Breast epithelium (tissue), 4 donors: Measurements from ENCODE around the gene FAM193A. TPM values are rescaled to one million over a fixed set of nuclear protein-coding genes. Genes with fewer than 3 reads are reported as not detected.

Experiments
- DNase-seq, 2 donors: peaks; one replicate each; pipeline ENCODE4 v3.0.0-alpha.2; 2019; ENCODE audit warnings: low spot score in 2 of 2
- H3K27ac ChIP-seq, 2 donors: fragments of 200-600 bp; sonication (generic) in 1 of 2; one replicate each; pipeline ENCODE4 v1.5.1; 2016 to 2019; ENCODE audit warnings: mild to moderate bottlenecking in 1 of 2
- H3K27me3 ChIP-seq, 2 donors: fragments of 200-600 bp; sonication (generic) in 1 of 2; one replicate each; pipeline versions ENCODE4 v1.5.1 to v1.6.0; 2017 to 2019; ENCODE audit warnings: control low read depth in 1 of 2, mild to moderate bottlenecking in 1 of 2
- H3K36me3 ChIP-seq: fragments of 200-600 bp; one replicate; pipeline ENCODE4 v1.5.1; 2019
- H3K4me1 ChIP-seq, 2 donors: fragments of 200-600 bp; sonication (generic); one replicate each; pipeline ENCODE4 v1.5.1; 2016 to 2019; ENCODE audit warnings: control low read depth in 1 of 2
- H3K4me3 ChIP-seq, 3 donors: fragments of 200-600 bp; sonication (generic); 1 replicate in 2 of 3; 2 replicates in 1 of 3; pipeline ENCODE4 v1.5.1; 2016 to 2019; ENCODE audit warnings: mild to moderate bottlenecking in 3 of 3, moderate library complexity in 2 of 3
- H3K9me3 ChIP-seq, 2 donors: fragments of 200-600 bp; sonication (generic) in 1 of 2; one replicate each; pipeline ENCODE4 v1.5.1; 2016 to 2019; ENCODE audit warnings: control low read depth in 1 of 2
- CTCF ChIP-seq, 3 donors: fragments of 450-650 bp; IDR thresholded peaks; one replicate each; pipeline ENCODE4 v1.5.1; 2016 to 2017; ENCODE audit warnings: antibody characterized with exemption in 3 of 3, mild to moderate bottlenecking in 3 of 3, moderate library complexity in 3 of 3
- POLR2A ChIP-seq: fragments of 450-650 bp; IDR thresholded peaks from one replicate; pipeline ENCODE4 v1.6.1; 2016; ENCODE audit warnings: antibody characterized with exemption, mild to moderate bottlenecking, moderate library complexity
- POLR2AphosphoS5 ChIP-seq, 3 donors: sonication (generic); formaldehyde crosslinking; IDR thresholded peaks; one replicate each; pipeline ENCODE4 v1.6.1; 2017; ENCODE audit warnings: antibody characterized with exemption in 3 of 3
- intact Hi-C: fragments of 100-400 bp; cut with DNase I; formaldehyde crosslinking; loops from one replicate; pipeline ENCODE4 v1.15.1; 2023; ENCODE audit warnings: low total_unique reads
- total RNA-seq, 3 donors: library from RNA; depleted of rRNA; stranded (reverse); fragments of >200 nt; gene quantifications; one replicate each; pipeline ENCODE4 v1.1.0, GENCODE V29; 2016

FAM193A gene
- total RNA-seq, 3 donors from 2014 or later: 24.5 to 26.5 (median 24.7) TPM

- no peaks in the 10 kb centered on the region for H3K36me3 ChIP-seq
- H3K27ac ChIP-seq: peak overlapping the region in 1 of 2 donors; percentile 41
- no peak for DNase-seq
- no peak overlapping the region for H3K4me3 ChIP-seq
- H3K27me3 ChIP-seq: no peaks in the 10 kb centered on the region
- peaks cover 0 to 7% of the 10 kb centered on the region in 2 donors for H3K4me1 ChIP-seq
- intact Hi-C loops: no loop called here
- no peaks in the 10 kb centered on the region for H3K9me3 ChIP-seq
- TF ChIP-seq POLR2A (no peak), POLR2AphosphoS5 (IDR thresholded peaks at IDR 0.05) (no peak), CTCF (IDR thresholded peaks at IDR 0.05) (no peak)
These were observed 178.5 kb downstream of the FAM193A start for GRCh38 chr4:2714918-2715317.

DNA sequence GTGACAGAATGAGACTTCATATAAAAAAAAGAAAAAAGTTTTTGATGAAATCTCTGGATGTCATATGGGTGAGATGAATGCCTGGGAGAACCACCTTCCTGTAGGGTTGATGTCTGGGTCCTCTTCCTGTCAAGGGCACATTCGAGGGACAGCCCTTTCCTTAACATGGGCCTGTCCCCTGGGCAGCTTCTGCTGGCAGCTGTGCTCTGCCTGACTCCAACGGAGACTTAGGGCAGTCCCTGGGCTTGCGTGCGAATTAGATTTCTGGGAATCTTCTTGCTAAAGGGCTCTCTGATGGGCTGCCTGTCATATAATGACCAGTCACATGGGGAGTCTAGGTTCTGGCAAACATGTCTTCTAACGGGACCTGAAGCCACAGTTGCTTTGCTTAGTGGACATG, 179.0 kb downstream of the FAM193A start:
- no peak overlapping the region for H3K27ac ChIP-seq
- no peak for DNase-seq
- no peaks in the 10 kb centered on the region for H3K27me3 ChIP-seq
- TF ChIP-seq POLR2AphosphoS5 (IDR thresholded peaks at IDR 0.05) (no peak), POLR2A (no peak), CTCF (IDR thresholded peaks at IDR 0.05) (no peak)
- intact Hi-C loops: no loop called here
- H3K9me3 ChIP-seq: no peaks in the 10 kb centered on the region
- no peak overlapping the region for H3K4me3 ChIP-seq
- H3K4me1 ChIP-seq: peaks cover 0 to 7% of the 10 kb centered on the region in 2 donors
- H3K36me3 ChIP-seq: no peaks in the 10 kb centered on the region

GRCh38 chr4:2716236-2716635, 179.8 kb downstream of the FAM193A start:
- H3K36me3 ChIP-seq: no peaks in the 10 kb centered on the region
- intact Hi-C loops: no loop called here
- no peaks in the 10 kb centered on the region for H3K9me3 ChIP-seq
- TF ChIP-seq CTCF (IDR thresholded peaks at IDR 0.05) (no peak), POLR2A (no peak), POLR2AphosphoS5 (IDR thresholded peaks at IDR 0.05) (no peak)
- H3K27ac ChIP-seq: no peak overlapping the region
- no peak for DNase-seq
- H3K4me3 ChIP-seq: no peak overlapping the region
- peaks cover 0 to 7% of the 10 kb centered on the region in 2 donors for H3K4me1 ChIP-seq
- H3K27me3 ChIP-seq: no peaks in the 10 kb centered on the region

DNA sequence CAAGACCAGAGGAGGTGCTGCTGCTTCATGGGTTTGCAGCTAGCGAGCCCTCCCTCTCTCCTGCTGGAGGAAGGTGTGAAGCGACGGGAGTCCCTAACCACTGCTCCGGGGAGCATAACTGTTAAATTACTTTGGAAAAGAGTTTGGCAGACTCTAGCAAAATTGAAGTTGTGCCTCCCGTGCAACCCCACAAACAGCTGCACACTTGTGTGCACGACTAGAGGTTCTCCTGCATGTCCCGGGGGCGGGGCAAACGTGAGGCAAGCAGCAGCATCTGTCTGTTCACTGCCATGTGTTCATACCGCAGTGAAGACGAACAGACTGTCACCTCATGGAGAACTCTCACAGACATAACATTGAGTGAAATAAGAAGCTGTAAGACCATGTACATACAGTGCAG, 185.1 kb downstream of the FAM193A start:
- H3K4me1 ChIP-seq: no peaks in the 10 kb centered on the region
- intact Hi-C loops: no loop called here
- H3K9me3 ChIP-seq: no peaks in the 10 kb centered on the region
- no peak overlapping the region for H3K4me3 ChIP-seq
- no peak overlapping the region for H3K27ac ChIP-seq
- DNase-seq: no peak
- H3K27me3 ChIP-seq: no peaks in the 10 kb centered on the region
- no peaks in the 10 kb centered on the region for H3K36me3 ChIP-seq
- TF ChIP-seq POLR2A (no peak), POLR2AphosphoS5 (IDR thresholded peaks at IDR 0.05) (no peak), CTCF (IDR thresholded peaks at IDR 0.05) (no peak)

DNA sequence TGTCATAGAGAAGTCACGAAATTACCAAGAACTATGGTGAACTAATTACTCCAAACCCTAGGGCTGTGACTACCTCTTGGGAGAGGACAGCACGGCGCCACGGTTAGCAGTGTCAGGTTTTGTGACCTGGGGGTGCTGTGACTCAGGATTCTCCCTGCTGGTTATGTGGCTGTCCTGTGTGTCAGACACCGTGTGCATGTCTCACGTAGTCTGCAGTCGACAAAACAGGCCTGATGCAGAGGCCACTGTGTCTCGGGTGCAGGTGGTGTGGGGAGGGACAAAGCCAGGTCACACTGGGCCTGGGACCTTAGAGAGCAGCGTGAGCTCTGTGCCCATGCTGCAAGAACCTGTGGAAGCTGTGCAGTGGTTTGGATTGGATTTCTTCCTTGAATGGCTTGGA, 185.6 kb downstream of the FAM193A start:
- H3K27ac ChIP-seq: no peak overlapping the region
- H3K36me3 ChIP-seq: no peaks in the 10 kb centered on the region
- H3K9me3 ChIP-seq: no peaks in the 10 kb centered on the region
- DNase-seq: no peak
- intact Hi-C loops: no loop called here
- H3K27me3 ChIP-seq: no peaks in the 10 kb centered on the region
- H3K4me1 ChIP-seq: no peaks in the 10 kb centered on the region
- H3K4me3 ChIP-seq: no peak overlapping the region
- TF ChIP-seq POLR2AphosphoS5 (IDR thresholded peaks at IDR 0.05) (no peak), POLR2A (no peak), CTCF (IDR thresholded peaks at IDR 0.05) (no peak)
